HG03354 (cell line): ENCODE results near the gene PPFIA4.
"Not testable (repeated sequence)": the region's sequence is repeated elsewhere in the genome, so short reads cannot be mapped to it uniquely, and the experiment has no call there.

Source experiments
- ATAC-seq: cut with Tn5 transposase; IDR thresholded peaks from one replicate; pipeline ENCODE4 v1.9.1; 2021; ENCODE audit warnings: mild to moderate bottlenecking; ENCODE audit not compliant: unreplicated experiment, poor library complexity, severe bottlenecking

The PPFIA4 gene

DNA sequence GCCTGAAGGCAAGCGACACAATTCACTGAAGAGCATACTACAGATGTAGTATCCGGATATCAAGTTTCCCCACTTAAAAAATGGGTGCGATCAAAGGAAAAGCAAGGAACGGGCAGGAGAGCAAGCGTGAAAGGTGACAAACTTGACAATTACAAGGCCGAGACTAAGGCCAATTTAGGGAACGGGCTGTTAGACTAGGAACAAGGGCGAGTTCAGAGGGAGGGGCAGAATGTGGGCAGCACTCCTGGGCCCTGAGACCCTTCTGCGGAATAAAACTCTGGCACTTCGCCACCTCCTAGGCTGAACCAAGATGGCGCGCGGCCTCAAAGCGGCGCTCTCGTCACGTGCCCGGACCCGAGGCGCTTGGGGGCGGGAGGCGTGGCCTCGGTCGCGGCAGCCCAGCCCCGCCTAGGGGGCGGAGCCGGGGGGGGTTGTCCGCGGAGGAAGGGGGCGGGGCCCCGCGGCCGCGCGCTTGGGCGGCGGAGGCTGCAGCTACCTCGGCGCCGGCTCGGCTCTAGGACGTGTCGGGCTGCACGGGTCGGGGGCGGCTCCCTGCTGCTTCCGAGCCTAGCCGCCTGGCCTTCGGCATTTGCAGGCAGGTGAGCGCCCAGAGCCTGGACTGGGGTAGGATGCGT, at the start of gene PPFIA4:
TSS of gene PPFIA4 (plus strand) at position 461 of the 635 bp plus-strand sequence. CDS start 12,518 bp downstream, outside the sequence.
- ATAC-seq, result peak; percentile 77

DNA sequence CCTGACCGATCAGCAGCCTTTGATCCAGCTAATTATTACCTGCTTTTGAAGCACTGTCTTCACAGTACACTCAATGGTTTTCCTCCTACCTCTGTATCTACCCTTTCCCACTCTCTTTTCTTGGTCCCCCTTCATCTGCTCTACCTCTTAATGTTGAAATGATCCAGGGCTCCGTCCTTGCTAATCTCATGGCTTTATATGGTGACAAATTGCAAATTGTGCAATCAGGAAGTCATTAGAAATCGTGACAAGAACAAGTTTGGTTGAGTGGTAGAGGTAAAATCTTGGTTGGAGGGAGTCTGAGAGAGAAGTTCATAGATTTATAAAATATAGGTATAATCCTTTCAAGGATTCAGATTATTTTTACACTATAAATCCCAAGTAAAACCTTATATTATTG, 49.7 kb upstream of the PPFIA4 start:
- no peak for ATAC-seq

DNA sequence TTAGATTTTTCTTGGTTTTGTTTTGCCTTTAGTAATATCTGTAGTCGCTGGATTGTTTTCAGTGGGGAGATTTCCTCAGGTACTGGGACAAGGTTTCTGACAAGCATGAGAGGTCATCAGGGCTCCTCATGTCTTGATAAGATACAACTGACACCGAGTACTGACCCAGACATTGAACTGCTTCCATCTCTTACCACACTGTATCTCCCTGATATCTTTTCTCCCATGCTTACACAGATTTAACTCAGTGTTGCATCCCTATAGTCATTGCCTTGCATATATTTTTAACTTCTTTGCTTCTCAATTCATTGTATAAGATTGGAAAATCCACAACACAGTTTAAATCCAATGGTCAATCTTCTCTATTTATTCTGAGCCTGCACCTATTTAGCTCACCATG, 46.8 kb upstream of the PPFIA4 start:
- no peak for ATAC-seq

DNA sequence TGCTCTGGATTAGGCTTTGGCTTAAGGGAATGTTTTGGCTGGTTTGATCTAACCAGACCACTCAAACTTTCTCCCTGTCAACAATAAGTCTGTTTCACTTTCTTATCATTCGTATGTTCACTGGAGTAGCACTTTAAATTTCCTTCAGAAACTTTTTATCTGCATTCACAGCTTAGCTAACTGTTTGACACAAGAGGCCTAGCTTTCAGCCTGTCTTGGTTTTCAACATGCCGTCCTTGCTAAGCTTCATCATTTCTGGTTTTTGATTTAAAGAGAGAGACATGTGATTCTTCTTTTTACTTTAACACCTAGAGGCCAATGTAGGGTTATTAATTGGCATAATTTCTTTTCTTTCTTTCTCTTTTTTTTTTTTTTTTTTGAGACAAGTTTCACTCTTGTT, 44.4 kb upstream of the PPFIA4 start:
- ATAC-seq, result no peak

DNA sequence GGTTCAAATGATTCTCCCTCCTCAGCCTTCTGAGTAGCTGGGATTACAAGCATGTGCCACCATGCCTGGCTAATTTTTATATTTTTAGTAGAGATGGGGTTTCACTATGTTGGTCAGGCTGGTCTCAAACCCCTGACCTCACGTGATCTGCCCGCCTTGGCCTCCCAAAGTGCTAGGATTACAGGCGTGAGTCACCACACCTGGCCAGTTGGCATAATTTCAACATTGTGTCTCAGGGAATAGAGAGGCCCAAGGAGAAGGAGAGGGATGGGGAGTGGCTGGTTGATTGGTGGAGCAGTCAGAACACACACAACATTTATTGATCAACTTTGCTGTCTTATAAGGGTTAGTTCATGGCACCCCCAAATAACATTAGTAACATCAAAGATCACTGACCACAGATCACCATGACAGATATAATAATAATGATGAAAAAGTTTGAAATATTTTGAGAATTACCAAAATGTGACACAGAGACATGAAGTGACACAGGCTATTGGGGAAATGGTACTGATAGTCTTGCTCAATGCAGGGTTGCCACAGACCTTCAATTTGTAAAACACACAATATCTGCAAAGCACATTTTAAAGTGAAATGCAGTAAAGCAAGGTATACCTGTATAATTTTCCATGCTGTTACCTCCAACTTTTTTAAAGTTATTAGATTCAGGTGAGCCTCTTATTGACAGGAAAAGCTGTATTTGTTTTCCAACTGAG, 43.4 kb upstream of the PPFIA4 start:
- no peak for ATAC-seq

DNA sequence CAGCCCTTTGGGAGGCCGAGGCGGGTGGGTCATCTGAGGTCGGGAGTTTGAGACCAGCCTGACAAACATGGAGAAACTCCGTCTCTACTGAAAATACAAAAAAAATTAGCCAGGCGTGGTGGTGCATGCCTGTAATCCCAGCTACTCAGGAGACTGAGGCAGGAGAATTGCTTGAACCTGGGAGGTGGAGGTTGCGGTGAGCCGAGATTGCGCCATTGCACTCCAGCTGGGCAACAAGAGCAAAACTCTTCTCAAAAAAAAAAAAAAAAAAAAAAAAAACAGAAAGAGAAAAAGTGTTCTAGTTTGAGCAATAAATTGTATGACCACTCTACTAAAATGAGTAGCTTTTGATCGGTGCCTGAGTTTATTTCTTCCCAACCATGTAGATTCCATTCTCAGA, 40.2 kb upstream of the PPFIA4 start:
- ATAC-seq, result not testable (repeated sequence)

DNA sequence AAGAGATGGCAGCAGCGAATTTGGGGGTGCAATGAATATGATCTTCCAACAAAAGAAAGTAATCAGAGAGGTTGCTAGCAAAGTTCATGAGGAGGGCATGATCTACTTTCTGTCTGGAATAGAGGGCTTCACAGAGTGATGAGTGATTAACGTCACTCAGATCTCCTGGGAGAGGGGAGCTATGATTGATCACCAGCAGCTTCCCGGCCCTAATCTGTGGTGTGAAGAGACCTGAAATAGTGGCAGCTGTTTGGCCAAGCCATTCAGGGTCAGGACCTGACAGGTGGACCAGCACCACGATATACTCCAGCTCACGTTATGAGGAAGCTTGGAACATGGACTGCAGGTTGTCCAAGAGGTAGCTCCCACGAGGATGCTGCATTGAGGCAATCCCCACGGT, 39.0 kb upstream of the PPFIA4 start:
- ATAC-seq, result no peak

DNA sequence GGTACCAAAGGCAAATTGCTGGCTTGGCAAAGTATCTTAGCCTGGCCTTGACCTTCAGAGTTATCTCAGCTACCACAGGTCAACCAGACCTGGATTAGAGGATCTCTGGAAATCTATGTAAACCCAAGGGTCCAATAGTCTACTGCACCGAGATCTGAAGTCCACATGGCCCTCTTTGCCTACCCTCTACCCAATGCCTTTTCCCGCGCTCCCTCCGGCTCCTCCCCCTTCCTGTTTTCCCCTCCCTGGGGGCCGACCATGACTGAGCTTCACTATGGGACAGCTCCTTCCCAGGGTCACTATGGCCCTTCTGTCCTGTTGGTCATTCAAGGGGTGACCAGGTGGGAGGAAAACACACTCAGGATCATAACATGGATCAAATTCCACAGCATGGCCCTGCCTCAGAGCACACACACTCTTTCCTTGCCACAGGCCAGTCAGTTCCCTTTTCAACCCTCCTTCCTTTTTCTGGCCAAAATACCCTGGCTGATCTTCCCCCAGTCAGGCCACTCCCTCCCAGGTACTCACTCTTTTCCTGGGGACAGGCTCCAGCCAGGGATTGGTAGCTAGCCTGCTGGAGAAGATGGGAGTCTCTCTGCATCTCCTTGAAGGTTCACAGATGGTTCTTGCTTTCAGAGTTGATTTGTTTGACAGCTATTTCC, 38.2 kb upstream of the PPFIA4 start:
- ATAC-seq, result no peak

- ATAC-seq, result no peak
Measured at GRCh38 chr1:202989879-202990278, 36.4 kb upstream of the PPFIA4 start.

DNA sequence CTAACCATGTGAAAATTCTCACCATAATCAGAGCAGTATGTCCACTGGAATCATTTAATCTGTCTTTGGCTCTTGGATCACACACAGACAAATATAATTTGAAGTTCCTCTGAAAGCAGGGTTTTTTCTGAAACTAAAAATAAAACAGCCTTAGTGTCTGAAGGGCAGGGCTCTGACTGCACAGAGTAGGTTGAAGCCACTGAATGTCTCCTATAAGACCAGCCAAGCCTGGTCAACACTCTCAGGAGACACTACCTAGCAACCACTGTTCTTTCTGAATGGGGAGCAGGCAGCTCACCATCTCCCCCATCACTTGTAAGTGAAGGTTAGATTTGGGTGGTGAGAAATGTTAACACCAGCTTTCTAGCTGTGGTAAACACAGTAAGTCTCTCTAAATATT, 35.2 kb upstream of the PPFIA4 start:
- no peak for ATAC-seq

- no peak for ATAC-seq
Measured at GRCh38 chr1:202994756-202995155, 31.5 kb upstream of the PPFIA4 start.

- no peak for ATAC-seq
Measured at GRCh38 chr1:202998836-202999750, 27.2 kb upstream of the PPFIA4 start.

- ATAC-seq, result no peak
Measured at GRCh38 chr1:203000217-203000944, 25.9 kb upstream of the PPFIA4 start.

GRCh38 chr1:203001986-203002385, 24.3 kb upstream of the PPFIA4 start:
- ATAC-seq, result no peak

GRCh38 chr1:203002951-203003350, 23.3 kb upstream of the PPFIA4 start:
- no peak for ATAC-seq

GRCh38 chr1:203005395-203006142, 20.7 kb upstream of the PPFIA4 start:
- not testable (repeated sequence) for ATAC-seq

DNA sequence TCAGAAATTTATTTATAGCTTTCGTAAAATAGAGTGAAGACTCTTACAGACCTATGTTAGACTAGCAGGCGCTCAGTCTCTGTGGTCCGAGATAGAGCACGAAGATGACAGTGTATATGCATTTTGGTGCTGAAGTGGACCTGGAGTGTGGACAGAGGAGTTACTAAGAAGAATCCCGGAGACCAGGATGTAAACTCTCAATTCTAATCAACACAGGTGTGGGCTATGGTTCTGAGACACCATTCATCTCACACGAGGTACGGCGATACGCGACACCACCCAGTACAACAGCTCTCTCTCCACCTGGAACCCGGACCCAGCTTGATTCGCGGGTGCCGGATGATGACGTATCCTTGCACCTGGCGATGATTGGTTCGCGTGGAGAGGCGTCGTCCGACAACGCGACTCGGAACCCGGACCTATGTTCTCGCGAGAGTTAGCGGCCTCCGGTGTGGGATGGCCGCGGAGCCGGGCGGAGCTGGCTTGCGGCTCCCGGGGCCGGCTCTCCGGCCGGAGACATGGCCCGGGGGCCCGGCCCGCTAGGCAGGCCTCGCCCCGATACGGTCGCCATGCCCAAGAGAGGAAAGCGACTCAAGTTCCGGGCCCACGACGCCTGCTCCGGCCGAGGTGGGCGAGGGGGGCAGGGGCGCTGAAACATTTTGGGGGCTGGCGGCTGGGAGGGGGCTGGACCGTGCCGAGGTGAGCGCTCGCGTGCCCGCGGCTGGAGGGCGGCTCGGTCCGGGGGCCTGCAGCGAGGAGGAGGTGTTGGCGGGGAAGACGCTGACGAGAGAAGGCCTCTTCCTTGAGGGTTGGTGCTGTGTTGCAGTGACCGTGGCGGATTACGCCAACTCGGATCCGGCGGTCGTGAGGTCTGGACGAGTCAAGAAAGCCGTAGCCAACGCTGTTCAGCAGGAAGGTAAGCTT, 19.1 kb upstream of the PPFIA4 start, which contains the start of gene TMEM183A:
TSS of gene TMEM183A (plus strand) at position 427 of the 924 bp plus-strand sequence. CDS start at position 519, 92 bp downstream.
- ATAC-seq, result peak; percentile 93
